IPS-11a (cell line): Measurements from ENCODE around the gene SIGLEC10.
"Not testable (repeated sequence)": the region's sequence is repeated elsewhere in the genome, so short reads cannot be mapped to it uniquely, and the experiment has no call there.

Experiments
- H3K4me3 ChIP-seq: one replicate; pipeline ENCODE4 v1.5.1; 2013; ENCODE audit warnings: low read depth, low read length, control low read depth

Gene SIGLEC10, protein sequence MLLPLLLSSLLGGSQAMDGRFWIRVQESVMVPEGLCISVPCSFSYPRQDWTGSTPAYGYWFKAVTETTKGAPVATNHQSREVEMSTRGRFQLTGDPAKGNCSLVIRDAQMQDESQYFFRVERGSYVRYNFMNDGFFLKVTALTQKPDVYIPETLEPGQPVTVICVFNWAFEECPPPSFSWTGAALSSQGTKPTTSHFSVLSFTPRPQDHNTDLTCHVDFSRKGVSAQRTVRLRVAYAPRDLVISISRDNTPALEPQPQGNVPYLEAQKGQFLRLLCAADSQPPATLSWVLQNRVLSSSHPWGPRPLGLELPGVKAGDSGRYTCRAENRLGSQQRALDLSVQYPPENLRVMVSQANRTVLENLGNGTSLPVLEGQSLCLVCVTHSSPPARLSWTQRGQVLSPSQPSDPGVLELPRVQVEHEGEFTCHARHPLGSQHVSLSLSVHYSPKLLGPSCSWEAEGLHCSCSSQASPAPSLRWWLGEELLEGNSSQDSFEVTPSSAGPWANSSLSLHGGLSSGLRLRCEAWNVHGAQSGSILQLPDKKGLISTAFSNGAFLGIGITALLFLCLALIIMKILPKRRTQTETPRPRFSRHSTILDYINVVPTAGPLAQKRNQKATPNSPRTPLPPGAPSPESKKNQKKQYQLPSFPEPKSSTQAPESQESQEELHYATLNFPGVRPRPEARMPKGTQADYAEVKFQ

DNA sequence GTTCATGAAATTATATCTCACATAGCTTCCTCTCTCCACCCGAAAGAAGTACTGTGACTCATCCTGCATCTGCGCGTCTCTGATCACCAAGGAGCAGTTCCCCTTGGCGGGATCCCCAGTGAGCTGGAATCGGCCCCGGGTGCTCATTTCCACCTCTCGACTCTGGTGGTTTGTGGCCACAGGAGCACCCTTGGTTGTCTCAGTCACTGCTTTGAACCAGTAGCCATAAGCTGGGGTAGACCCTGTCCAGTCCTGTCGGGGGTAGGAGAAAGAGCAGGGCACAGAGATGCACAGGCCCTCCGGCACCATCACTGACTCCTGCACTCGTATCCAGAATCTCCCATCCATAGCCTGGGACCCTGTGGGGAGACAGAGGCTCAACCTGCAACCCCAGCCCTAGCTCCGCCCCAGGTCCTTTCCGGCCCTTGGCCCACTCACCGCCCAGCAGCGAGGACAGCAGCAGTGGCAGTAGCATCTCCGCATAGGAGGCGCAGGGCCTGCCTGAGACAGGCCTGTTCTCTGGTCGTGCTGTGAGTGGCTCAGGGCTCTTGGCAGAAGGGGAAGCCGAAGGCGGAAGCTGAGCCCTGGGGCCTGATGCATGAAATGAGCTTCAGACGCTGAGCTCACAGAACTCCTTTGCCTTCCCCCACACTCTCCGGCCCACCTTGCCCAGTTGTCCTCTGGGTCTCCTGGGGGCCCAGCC, at the start of gene SIGLEC10:
SIGLEC10 (minus strand) TSS at position 536 of the 703 bp plus-strand sequence; CDS start at position 475, 61 bp downstream.
- H3K4me3 ChIP-seq = no peak within 1 kb of the TSS

DNA sequence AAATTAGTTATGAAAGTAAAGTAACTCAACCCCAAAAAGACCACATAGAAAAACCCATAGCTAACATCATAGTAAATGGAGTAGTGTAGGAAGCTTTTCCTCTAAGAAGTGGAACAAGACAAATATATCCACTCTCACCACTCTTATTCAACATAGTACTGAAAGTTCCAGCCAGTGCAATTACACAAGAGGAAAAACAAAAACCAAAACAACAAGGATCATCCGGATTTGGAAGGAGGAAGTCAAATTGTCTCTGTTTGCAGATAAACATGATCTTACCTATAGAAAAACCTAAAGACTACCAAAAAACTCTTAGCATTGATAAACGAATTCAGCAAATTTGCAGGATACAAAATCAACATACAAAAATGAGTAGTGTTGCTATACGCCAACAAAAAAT, 49.3 kb upstream of the SIGLEC10 start:
- no peak overlapping the region for H3K4me3 ChIP-seq

- H3K4me3 ChIP-seq = peak overlapping the region; percentile 33
Measured at GRCh38 chr19:51463976-51464581, 46.6 kb upstream of the SIGLEC10 start.

- H3K4me3 ChIP-seq = no peak overlapping the region
Measured at GRCh38 chr19:51462681-51463080, 45.2 kb upstream of the SIGLEC10 start.

- H3K4me3 ChIP-seq = no peak overlapping the region
Measured at GRCh38 chr19:51462276-51462675, 44.8 kb upstream of the SIGLEC10 start.

DNA sequence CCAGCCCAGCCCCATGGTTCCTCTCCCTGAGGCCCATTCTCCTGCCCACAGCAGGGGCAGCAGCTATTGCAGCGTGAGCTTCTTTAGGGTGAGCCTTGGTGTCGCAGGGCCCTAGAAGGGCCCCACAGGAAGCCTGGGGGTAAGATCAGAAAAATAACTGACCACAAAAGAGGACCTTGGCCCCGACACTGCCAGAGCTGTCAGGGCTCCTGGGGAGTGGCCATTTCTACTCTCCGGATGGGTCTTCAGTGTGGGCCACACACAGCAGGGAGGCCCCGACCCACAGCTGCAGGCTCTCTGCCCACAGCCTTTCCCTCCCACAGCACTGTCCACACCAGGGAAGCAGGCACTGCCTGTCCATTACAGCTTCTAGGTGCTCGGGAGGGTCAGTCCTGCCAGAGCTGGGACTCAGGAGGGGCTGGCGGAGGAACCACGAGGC, 44.3 kb upstream of the SIGLEC10 start:
- H3K4me3 ChIP-seq = no peak overlapping the region

DNA sequence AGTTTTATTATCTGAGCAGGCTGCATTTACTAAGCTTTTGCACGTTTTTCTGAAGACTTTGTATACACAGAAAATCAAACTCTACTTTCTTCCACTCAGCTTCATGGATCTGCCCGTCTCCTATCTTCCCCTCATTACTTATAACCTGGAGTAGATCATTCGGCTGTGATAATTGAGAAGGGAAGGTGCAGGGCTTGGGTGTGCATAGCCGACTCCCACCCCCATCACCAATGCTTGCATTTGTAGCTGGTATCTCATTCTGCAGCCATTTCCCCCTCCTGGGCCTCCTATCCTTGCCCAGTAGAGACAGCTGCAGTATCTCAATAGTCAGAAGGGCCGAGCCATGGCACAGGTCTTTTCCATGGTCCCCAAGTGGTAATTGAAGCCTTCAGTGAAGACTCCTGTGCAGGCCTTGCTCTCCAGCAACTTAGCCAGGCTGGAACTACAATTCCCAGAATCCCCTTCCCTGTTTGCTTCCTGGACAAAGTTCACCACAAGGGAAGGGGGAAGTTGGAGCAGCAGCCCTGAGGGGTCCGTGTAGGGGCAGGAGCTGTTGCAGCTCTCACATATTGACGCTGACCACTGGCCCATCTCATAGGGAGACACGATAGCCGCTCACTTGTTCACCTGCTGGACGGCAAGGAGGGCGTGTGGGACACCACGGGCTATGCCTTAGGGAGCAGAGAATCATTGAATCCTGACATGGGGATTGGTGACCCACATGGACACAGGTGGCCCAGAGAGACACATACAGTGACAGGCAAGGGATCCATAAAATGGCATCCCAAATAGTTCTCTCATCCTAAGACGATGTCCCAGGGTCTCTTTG, 42.9 kb upstream of the SIGLEC10 start:
- H3K4me3 ChIP-seq = no peak overlapping the region

DNA sequence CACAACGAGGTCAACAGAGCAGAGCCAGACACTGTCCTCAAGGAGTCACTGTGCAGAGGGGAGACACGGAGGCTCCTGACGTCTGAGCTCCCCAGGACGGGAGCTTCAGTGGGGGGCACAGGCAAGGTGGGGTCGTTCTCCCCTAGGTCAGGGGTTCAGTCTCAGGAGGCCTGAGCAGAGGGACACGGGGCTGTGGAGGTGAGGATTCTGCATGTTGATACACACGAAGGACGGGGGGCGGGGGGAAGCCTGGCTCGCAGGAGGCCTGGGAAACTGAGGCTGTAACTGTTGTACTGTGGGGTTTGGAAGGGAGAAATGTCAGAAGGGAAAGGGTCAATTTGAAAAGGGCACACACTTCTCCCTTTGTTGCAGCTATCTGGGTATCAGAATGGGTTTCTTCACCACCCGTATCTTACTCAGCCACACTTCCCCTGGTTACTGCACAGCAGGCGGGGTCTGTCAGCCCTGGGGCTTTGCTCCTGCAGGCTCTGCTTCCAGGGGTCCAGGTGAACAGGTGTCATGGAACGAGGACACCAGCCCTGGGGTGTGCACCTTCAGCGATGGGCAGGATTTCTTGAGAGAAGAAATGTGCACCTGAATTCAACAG, 41.6 kb upstream of the SIGLEC10 start:
- no peak overlapping the region for H3K4me3 ChIP-seq

DNA sequence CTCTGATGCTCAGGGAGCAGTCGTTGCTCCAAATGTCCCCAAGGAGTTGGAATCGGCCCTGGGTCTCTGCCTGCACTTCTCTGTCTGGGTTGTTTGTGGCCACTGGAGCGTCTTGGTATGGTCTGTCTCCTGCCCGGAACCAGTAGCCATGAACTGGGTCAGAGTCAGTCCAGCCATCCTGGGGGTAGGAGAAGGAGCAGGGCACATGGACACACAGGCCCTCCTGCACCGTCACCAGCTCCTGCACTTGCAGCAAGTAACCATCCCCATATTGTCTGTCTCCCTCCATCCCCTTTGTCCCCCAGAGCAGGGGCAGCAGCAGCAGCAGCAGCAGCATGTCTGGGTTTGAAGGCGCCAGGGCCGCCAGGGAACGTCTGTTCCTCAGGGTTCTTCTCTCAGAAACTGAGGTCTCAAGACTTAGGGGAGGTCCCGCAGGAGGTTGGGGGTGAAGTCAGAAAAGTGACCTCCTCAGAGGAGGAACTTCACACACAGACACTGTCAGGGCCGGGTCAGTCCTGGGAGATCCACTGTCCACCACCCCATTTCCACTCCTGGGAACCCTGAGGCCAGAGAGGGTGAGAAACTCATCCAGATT, 40.7 kb upstream of the SIGLEC10 start, which contains the start of gene SIGLEC8:
SIGLEC8 (minus strand) TSS at position 404 of the 595 bp plus-strand sequence; CDS start at position 337, 67 bp downstream.
- no peak within 1 kb of the TSS for H3K4me3 ChIP-seq

DNA sequence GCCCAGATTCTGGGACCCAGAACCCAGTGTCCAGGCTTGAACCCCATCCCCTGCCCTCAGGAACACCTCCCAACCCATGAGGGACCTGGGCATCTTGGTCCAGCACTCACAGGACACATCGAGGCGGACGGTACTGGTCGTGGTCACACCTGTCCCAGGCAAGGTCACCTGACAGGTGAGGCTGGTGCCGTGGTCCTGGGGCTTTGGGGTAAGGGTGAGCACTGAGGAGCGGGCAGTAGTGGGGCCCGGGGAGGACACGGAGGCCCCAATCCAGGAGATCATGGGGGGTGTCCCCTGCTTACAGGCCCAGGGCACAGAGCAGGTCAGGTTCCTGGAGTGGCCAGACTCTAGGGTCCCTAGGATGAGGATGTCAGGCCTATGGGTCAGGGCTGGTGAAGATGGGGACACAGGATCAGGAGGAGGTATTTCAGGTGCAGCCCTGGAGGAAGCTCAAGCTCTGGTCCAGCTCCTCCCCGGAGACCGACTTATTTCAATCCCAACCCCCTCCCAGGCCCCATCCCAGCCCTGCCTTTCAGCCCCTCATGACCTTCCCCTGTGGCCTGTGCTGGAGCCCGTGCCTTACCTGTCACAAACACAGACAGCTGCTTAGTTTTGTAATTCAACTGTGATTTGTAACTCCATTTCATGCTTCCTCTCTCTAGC, 40.0 kb upstream of the SIGLEC10 start:
- H3K4me3 ChIP-seq = no peak overlapping the region

DNA sequence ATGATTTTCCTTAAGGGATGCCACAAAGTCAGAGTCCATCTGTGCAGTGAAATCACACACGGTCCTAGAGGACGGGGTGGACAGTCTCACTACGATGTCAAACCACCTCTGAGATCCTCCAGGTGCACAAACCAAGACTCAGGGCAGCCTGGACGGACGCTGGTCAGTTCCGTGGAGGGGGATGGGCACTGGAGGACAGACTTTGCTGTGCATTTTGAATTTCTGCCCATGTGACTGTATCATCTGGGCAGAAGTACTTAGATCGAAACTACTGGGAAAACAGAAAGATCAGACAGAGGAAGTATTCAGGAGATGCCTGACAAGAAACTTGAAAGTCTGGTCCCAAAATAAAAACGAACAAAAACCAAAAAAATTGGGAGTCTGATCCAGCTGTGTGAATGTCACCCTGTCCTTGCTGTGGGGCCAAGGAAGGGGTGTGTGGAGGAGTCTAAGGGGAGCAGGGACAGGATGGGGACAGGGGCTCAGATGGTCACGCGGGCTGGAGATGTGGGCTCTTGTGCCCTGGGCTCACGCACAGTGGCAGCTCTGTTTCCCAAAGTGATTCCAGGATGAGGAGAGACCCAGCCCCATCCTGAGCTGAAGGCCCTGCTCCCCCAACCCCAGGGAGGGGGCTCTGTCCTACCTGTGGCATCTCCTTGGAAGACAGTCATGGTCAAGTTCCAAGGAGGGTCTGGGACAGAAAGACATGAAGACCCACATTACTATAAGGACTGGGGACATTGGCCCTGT, 39.3 kb upstream of the SIGLEC10 start:
- no peak overlapping the region for H3K4me3 ChIP-seq

DNA sequence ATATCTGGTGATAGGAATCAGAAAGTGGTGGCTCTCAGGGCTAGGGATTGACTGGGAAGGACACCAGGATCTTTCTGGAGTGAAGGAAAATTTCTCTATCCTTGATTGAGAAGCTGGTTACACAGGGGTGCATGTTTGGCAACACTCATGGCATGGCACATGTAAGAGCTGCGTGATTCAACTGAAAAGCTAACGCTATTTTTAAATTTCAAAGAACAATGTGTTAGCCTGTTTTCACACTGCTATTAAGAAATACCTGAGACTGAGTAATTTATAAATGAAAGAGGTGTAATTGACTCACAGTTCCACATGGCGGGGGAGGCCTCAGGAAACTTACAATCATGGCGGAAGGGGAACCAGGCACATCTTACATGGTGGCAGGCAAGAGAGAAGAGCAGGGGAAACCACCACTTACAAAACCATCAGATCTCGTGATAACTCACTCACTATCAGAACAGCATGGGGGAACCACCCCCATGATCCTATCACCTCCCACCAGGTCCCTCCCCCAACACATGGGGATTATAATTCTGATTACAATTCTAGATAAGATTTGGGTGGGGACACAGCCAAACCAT, 33.4 kb upstream of the SIGLEC10 start:
- H3K4me3 ChIP-seq = no peak overlapping the region

DNA sequence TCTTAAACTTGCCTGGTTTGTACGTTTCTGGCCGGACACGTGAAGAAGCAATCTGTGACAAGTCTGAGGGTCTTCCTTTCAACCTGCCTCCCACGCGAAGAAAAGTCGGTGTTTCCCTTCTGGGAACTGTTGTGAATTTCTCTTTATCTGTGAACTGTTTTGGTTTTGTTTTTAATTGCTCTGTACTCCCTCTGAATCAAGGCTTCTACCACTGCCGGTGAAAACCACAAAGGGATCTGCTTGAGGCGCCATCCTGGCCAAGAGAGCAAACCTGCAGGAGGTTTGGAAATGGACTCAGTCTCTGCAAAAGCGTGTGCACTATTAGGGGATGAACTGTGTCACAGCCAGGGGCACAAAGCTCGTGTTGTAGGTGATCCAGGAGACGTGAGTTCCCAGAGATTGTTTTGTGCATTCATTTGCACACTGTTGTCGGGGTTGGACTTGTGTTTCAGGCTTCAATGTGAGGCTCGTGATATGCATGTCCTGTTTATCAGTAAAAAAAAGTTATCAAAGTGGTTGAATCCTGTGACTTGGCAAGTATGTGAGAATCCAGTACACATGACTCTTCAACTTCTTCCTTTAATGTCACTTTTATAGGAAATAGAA, 31.1 kb upstream of the SIGLEC10 start:
- no peak overlapping the region for H3K4me3 ChIP-seq

DNA sequence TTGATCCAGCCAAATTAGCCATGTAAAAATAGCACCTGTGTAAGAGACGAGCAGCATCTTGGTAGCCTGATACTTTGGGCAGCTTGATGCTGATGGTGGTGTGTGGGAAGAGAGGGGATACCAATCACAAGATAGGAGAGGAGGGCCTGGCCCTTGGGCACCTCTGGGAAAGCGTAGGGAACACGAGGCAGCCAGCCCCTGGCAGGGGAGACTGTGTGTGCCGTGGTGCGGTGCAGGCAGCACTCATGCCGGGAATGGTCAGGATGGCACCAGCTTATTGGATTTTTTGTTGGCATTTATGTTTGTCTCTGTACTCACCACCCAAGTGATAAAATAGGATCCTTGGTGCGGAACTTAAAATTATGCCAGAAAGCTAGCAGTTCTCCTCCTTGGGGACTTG, 30.6 kb upstream of the SIGLEC10 start:
- H3K4me3 ChIP-seq = no peak overlapping the region

- H3K4me3 ChIP-seq = not testable (repeated sequence)
Measured at GRCh38 chr19:51447510-51447909, 30.1 kb upstream of the SIGLEC10 start.

DNA sequence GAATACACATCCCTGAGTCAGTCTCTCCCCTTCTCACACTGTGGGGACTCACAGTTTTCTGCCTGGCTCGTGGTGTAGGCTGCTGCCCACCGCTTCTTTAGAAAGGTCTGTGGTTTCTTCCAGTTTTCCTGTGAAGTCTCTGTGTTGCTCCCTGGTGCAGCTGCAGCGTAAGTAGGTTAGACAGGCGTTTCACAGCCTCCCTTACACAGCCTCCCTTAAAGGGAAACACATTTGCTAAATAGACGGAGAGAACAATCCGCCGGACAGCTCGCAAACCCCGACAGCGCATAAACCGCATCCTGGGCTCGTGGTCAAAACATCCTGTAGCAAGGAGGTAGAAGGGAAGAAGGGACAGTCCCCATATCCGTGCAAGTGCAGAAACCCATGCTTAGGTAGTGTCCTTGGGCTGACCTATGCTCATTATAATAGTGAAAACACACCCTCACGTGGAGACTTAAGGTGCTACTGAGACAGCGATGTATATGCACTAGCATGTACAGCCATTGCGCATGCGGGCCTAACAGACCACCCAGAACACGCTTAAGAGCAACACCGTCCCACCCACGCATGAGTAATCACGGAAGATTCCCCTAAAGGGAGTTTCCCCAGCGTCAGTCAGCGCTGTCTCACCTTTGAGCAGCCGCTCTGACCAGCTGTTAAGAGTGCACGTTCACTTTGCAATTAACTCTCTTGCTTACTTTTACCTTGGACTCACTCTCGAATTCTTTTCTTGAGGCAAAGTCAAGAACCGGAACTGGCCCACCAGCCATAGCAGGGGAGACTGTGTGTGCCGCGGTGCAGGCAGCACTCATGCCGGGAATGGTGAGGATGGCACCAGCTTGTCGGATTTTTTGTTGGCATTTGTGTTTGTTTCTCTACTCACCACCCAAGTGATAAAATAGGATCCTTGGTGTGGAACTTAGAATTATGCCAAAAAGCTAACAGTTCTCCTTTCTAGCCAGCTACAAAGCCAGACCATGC, 24.3 kb upstream of the SIGLEC10 start:
- no peak overlapping the region for H3K4me3 ChIP-seq
